Thyroid gland (tissue), 4 donors: ENCODE data around the gene TOR1B. TPM values are rescaled to one million over a fixed set of nuclear protein-coding genes. Genes with fewer than 3 reads are reported as not detected.
A peak's percentile ranks its signal among the peaks of the same experiment; 100 is the strongest.

Experiments
- DNase-seq, 2 donors: peaks; one replicate each; pipeline ENCODE4 v3.0.0-alpha.2; 2019
- H3K27ac ChIP-seq, 3 donors: fragments of 200-600 bp; sonication (generic); 1 replicate in 2 of 3; 2 replicates in 1 of 3; pipeline ENCODE4 v1.5.1; 2016 to 2019; ENCODE audit warnings: mild to moderate bottlenecking in 1 of 3, moderate library complexity in 1 of 3
- H3K27me3 ChIP-seq: fragments of 200-600 bp; sonication (generic); one replicate; pipeline ENCODE4 v1.5.1; 2019
- H3K36me3 ChIP-seq, 2 donors: fragments of 200-600 bp; sonication (generic); one replicate each; pipeline ENCODE4 v1.5.1; 2016 to 2019
- H3K4me1 ChIP-seq, 2 donors: fragments of 200-600 bp; sonication (generic); one replicate each; pipeline ENCODE4 v1.5.1; 2017 to 2019
- H3K4me3 ChIP-seq, 3 donors: fragments of 200-600 bp; sonication (generic); replicated peaks in 1 of 3; 1 replicate in 2 of 3; 2 replicates in 1 of 3; pipeline ENCODE4 v1.5.1; 2016; ENCODE audit warnings: mild to moderate bottlenecking in 1 of 3
- H3K9me3 ChIP-seq: fragments of 200-600 bp; sonication (generic); one replicate; pipeline ENCODE4 v1.5.1; 2017
- POLR2A ChIP-seq, 2 donors: fragments of 450-650 bp; IDR thresholded peaks; one replicate each; pipeline ENCODE4 v1.6.1; 2017; ENCODE audit warnings: antibody characterized with exemption in 2 of 2, mild to moderate bottlenecking in 2 of 2, moderate library complexity in 1 of 2
- WGBS, 2 donors: methylation state at CpG; one replicate each; pipeline ENCODE4 v1.1.5; 2017; 5-methylcytosine and 5-hydroxymethylcytosine counted together
- intact Hi-C: fragments of 100-400 bp; cut with DNase I; formaldehyde crosslinking; loops from one replicate; pipeline ENCODE4 v1.15.1; 2023
- total RNA-seq, 4 donors: library from RNA; depleted of rRNA; stranded (reverse); fragments of >200 nt; gene quantifications; one replicate each; pipeline ENCODE4 v1.2.3, GENCODE V29; 2016
- TF ChIP-seq, protein P1 (sequence below), 6 experiments: fragments of 200-600 bp in 3 of 6; fragments of 450-650 bp in 3 of 6; sonication (generic) in 3 of 6; IDR thresholded peaks; one replicate each; pipeline ENCODE4 v1.5.1; 2016 to 2019; ENCODE audit warnings: antibody characterized with exemption in 6 of 6, mild to moderate bottlenecking in 2 of 6, inconsistent platforms in 1 of 6, moderate library complexity in 1 of 6

The TOR1B gene
- total RNA-seq, 4 donors from 2014 or later, result 25.2 to 36.3 (median 29.7) TPM

DNA sequence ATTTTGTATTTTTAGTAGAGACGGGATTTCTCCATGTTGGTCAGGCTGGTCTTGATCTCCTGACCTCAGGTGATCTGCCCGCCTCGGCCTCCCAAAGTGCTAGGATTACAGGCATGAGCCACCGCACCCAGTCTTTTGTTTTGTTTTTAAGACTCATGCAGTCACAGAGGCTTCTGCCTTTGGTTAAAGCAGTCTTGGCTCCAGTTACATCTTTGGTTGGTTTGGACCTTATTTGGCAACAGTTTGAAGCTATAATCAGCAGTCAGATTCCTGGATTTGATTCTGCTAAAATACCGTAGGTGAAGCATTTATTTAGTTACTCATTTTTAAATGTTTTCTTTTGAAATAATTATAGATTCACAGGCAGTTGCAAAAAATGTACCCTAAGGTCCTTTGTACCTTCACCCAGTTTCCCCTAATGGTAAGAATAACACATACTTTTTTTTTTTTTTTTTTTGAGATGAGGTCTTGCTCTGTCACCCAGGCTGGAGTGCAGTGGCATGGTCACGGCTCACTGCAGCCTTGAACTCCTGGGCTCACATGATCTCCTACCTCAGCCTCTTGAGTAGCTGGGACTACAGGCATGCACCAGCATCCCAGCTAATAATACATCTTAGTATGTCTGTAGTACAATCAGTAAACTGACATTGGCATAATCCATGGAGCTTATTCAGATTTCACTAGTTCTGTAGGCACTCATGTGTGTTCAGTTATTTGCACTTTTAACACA is 48.0 kb downstream of the TOR1B start:
- peak; percentile 89 for DNase-seq
- TF ChIP-seq POLR2A (IDR thresholded peaks at IDR 0.05), result no peak
- TF ChIP-seq, protein P1, sequence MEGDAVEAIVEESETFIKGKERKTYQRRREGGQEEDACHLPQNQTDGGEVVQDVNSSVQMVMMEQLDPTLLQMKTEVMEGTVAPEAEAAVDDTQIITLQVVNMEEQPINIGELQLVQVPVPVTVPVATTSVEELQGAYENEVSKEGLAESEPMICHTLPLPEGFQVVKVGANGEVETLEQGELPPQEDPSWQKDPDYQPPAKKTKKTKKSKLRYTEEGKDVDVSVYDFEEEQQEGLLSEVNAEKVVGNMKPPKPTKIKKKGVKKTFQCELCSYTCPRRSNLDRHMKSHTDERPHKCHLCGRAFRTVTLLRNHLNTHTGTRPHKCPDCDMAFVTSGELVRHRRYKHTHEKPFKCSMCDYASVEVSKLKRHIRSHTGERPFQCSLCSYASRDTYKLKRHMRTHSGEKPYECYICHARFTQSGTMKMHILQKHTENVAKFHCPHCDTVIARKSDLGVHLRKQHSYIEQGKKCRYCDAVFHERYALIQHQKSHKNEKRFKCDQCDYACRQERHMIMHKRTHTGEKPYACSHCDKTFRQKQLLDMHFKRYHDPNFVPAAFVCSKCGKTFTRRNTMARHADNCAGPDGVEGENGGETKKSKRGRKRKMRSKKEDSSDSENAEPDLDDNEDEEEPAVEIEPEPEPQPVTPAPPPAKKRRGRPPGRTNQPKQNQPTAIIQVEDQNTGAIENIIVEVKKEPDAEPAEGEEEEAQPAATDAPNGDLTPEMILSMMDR (IDR thresholded peaks at IDR 0.05), result no peak
- H3K27ac ChIP-seq, result peak overlapping the region; percentile 88 to 95 (median 94)
- no peaks in the 10 kb centered on the region for H3K9me3 ChIP-seq
- no peaks in the 10 kb centered on the region for H3K27me3 ChIP-seq
- H3K36me3 ChIP-seq, result peaks cover 17 to 19% of the 10 kb centered on the region in 2 donors
- WGBS, 2 donors, result 35 to 42% methylated on average over 6 of the region's 6 CpGs
- no peak overlapping the region for H3K4me3 ChIP-seq
- peaks cover 22 to 41% of the 10 kb centered on the region in 2 donors for H3K4me1 ChIP-seq
- intact Hi-C loops, result no loop called here

DNA sequence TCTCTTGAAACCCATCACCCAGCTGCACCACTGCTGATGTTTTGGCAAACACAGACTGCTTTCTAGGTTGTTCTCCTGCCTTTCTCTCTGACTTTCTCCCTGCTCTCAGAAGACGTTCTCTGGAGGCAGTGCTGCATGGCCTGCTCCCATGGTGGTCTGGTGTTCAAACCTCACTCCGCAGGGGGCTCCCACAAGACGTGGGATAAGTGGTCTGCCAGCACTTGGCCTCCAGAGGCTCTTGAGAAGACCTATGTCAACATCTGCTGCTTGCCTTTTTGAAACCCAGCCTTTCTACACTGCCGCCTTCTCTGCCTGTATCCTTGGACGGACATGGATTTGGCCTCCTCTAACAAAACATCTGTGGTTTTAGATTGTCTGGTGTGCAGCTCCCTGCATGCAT is 48.8 kb downstream of the TOR1B start:
- H3K4me3 ChIP-seq, result no peak overlapping the region
- 31 to 49% methylated on average over 5 of the region's 5 CpGs for whole genome bisulfite sequencing, 2 donors
- TF ChIP-seq, protein P1 (IDR thresholded peaks at IDR 0.05), result no peak
- no peaks in the 10 kb centered on the region for H3K27me3 ChIP-seq
- DNase-seq, result peak; percentile 64 to 74
- H3K27ac ChIP-seq, result peak overlapping the region; percentile 88 to 94 (median 88)
- no peaks in the 10 kb centered on the region for H3K9me3 ChIP-seq
- peaks cover 17 to 25% of the 10 kb centered on the region in 2 donors for H3K36me3 ChIP-seq
- intact Hi-C loops, result no loop called here
- H3K4me1 ChIP-seq, result peaks cover 22 to 41% of the 10 kb centered on the region in 2 donors

DNA sequence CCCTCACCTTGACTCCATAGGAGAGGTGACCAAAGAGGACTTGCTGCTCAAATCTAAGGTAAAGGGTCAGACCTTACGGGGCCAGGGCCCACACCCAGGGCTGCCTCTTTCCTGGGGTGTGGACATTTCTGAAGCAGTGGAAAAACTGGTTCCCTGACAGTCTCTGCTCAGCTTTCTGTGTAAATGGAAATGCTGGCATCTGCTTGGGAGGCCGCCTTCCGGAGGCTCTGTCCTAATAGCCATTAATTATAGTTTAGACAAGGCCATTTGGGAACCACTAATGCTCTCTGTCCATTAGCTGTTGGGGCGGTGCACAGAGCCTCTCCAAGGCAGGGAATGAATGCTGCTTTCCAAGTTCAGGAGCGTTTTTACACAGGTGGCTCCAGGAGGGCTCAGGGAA is 49.6 kb downstream of the TOR1B start:
- Histone ChIP-seq H3K9me3 (no peaks in the 10 kb centered on the region), H3K27ac (peak overlapping the region; percentile 88 to 94 (median 88)), H3K4me3 (no peak overlapping the region), H3K36me3 (peaks cover 23 to 25% of the 10 kb centered on the region in 2 donors), H3K4me1 (peaks cover 22 to 41% of the 10 kb centered on the region in 2 donors), H3K27me3 (no peaks in the 10 kb centered on the region)
- DNase-seq, result no peak
- WGBS, 2 donors, result 64 to 80% methylated on average over 4 to 5 of the region's 5 CpGs
- intact Hi-C loops, result no loop called here
- TF ChIP-seq POLR2A (IDR thresholded peaks at IDR 0.05), result no peak
- TF ChIP-seq, protein P1 (IDR thresholded peaks at IDR 0.05), result no peak

DNA sequence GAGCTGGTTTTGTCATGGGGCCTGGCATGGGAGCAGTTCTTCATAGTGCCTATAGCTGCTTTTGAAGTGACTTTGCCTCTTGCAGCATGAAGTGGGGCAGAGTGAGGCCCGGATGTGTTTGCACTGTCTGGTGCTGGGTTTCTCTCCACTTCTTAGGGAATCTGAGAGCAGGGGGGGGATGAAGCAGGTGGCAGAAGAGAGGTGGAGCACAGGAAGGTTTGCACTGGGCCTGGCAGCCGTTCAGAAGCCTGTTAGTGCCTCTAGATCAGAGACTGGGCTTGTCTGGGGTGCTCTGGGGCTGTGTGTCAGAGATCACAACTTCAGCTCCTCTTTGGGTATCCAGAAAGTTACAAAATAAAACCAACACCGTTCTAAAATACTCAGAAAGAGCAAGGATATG is 50.6 kb downstream of the TOR1B start:
- no peaks in the 10 kb centered on the region for H3K9me3 ChIP-seq
- peaks cover 30 to 34% of the 10 kb centered on the region in 2 donors for H3K36me3 ChIP-seq
- H3K27ac ChIP-seq, result peak overlapping the region; percentile 26 to 94 (median 88)
- no peak for TF ChIP-seq POLR2A (IDR thresholded peaks at IDR 0.05)
- TF ChIP-seq, protein P1 (IDR thresholded peaks at IDR 0.05), result no peak
- 25 to 32% methylated on average over 3 of the region's 3 CpGs for WGBS, 2 donors
- no peaks in the 10 kb centered on the region for H3K27me3 ChIP-seq
- no peak overlapping the region for H3K4me3 ChIP-seq
- peak in 1 of 2 donors; percentile 42 for DNase-seq
- H3K4me1 ChIP-seq, result peaks cover 22 to 38% of the 10 kb centered on the region in 2 donors
- intact Hi-C loops, result no loop called here

DNA sequence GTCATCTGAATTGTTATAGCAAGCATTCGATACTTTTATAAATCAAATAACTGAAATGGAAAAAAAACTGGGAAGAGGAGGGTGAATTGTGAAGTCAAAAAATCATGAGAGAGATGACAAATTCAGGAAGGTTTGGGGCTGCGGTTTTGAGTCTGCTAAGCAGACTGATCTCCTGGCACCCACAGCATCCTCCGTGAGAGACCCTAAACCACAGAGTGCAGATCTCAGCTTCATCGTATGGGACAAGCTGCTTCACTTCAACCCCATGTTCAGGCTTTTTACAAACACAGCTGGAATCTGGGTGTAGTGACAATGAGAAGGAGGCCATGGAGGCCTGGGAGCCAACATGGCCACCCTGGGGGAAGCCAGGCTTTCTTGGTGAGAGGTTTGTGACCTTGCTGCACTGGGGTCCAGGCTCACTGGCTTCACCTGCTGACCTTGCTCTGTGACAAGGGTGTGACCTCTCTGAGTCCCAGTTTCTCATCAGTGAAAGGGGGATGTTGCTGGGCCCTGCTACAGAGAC is 51.7 kb downstream of the TOR1B start:
- Histone ChIP-seq H3K9me3 (no peaks in the 10 kb centered on the region), H3K27ac (peak overlapping the region in 1 of 3 donors; percentile 3), H3K4me1 (peaks cover 19 to 32% of the 10 kb centered on the region in 2 donors), H3K27me3 (no peaks in the 10 kb centered on the region), H3K4me3 (no peak overlapping the region), H3K36me3 (peaks cover 33 to 38% of the 10 kb centered on the region in 2 donors)
- 93 to 94% methylated on average over 4 of the region's 4 CpGs for WGBS, 2 donors
- DNase-seq, result no peak
- no peak for TF ChIP-seq POLR2A (IDR thresholded peaks at IDR 0.05)
- TF ChIP-seq, protein P1 (IDR thresholded peaks at IDR 0.05), result no peak
- intact Hi-C loops, result no loop called here
